Activated naive CD4-positive, alpha-beta T cell treated with anti-CD3 and anti-CD28 coated beads, Interleukin-2, amount 50 U/mL, for 24 hours (primary cell): ENCODE results near the gene NPM1.
"Not testable (repeated sequence)": the region's sequence is repeated elsewhere in the genome, so short reads cannot be mapped to it uniquely, and the experiment has no call there.

Experiments
- H3K27ac Mint-ChIP-seq: one replicate; pipeline ENCODE4 v1.8.0; 2021; ENCODE audit warnings: mild to moderate bottlenecking, mixed read lengths
- H3K27me3 Mint-ChIP-seq: one replicate; pipeline ENCODE4 v1.8.0; 2021; ENCODE audit warnings: mixed read lengths
- H3K36me3 Mint-ChIP-seq: one replicate; pipeline ENCODE4 v1.8.0; 2021; ENCODE audit warnings: mixed read lengths
- H3K4me1 Mint-ChIP-seq: one replicate; pipeline ENCODE4 v1.8.0; 2021; ENCODE audit warnings: mixed read lengths
- H3K4me3 Mint-ChIP-seq: one replicate; pipeline ENCODE4 v1.8.0; 2021; ENCODE audit warnings: mild to moderate bottlenecking, mixed read lengths
- H3K9me3 Mint-ChIP-seq: one replicate; pipeline ENCODE4 v1.8.0; 2021; ENCODE audit warnings: mixed read lengths

NPM1 gene

GRCh38 chr5:171397190-171397589, 9.5 kb downstream of the NPM1 start:
- Mint-ChIP-seq H3K36me3 (peaks cover 40% of the 10 kb centered on the region), H3K4me3 (peak overlapping the region; percentile 64), H3K27ac (peak overlapping the region; percentile 59), H3K4me1 (peaks cover 63% of the 10 kb centered on the region), H3K27me3 (no peaks in the 10 kb centered on the region), H3K9me3 (no peaks in the 10 kb centered on the region)

GRCh38 chr5:171397599-171397998, 9.9 kb downstream of the NPM1 start:
- H3K27ac Mint-ChIP-seq: peak overlapping the region; percentile 59
- peak overlapping the region; percentile 33 for H3K4me3 Mint-ChIP-seq
- H3K36me3 Mint-ChIP-seq: peaks cover 39% of the 10 kb centered on the region
- H3K27me3 Mint-ChIP-seq: no peaks in the 10 kb centered on the region
- H3K9me3 Mint-ChIP-seq: no peaks in the 10 kb centered on the region
- H3K4me1 Mint-ChIP-seq: peaks cover 59% of the 10 kb centered on the region

GRCh38 chr5:171398660-171399059, 11.0 kb downstream of the NPM1 start:
- H3K9me3 Mint-ChIP-seq, H3K27ac Mint-ChIP-seq, H3K27me3 Mint-ChIP-seq: not testable (repeated sequence)
- Mint-ChIP-seq H3K36me3 (peaks cover 32% of the 10 kb centered on the region), H3K4me1 (peaks cover 48% of the 10 kb centered on the region), H3K4me3 (peak overlapping the region; percentile 42)

GRCh38 chr5:171400169-171400568, 12.5 kb downstream of the NPM1 start:
- H3K9me3 Mint-ChIP-seq: no peaks in the 10 kb centered on the region
- peak overlapping the region; percentile 3 for H3K27ac Mint-ChIP-seq
- peaks cover 47% of the 10 kb centered on the region for H3K4me1 Mint-ChIP-seq
- no peaks in the 10 kb centered on the region for H3K27me3 Mint-ChIP-seq
- peak overlapping the region; percentile 16 for H3K4me3 Mint-ChIP-seq
- H3K36me3 Mint-ChIP-seq: peaks cover 28% of the 10 kb centered on the region

GRCh38 chr5:171401167-171401947, 13.7 kb downstream of the NPM1 start:
- Mint-ChIP-seq H3K27ac (peak overlapping the region; percentile 80), H3K9me3 (no peaks in the 10 kb centered on the region), H3K36me3 (peaks cover 31% of the 10 kb centered on the region)

GRCh38 chr5:171402751-171403150, 15.1 kb downstream of the NPM1 start:
- H3K27ac Mint-ChIP-seq: peak overlapping the region; percentile 38
- H3K4me1 Mint-ChIP-seq: peaks cover 53% of the 10 kb centered on the region
- not testable (repeated sequence) for H3K4me3 Mint-ChIP-seq, H3K9me3 Mint-ChIP-seq, H3K27me3 Mint-ChIP-seq
- peaks cover 37% of the 10 kb centered on the region for H3K36me3 Mint-ChIP-seq

More at GRCh38 chr5:171401167-171401947, 13.7 kb downstream of the NPM1 start:
- Mint-ChIP-seq H3K4me3 (peak overlapping the region; percentile 3), H3K27me3 (no peaks in the 10 kb centered on the region), H3K4me1 (peaks cover 52% of the 10 kb centered on the region)

GRCh38 chr5:171405615-171406014, 18.0 kb downstream of the NPM1 start:
- Mint-ChIP-seq H3K4me3 (peak overlapping the region; percentile 11), H3K27ac (peak overlapping the region; percentile 77), H3K27me3 (no peaks in the 10 kb centered on the region), H3K9me3 (no peaks in the 10 kb centered on the region), H3K4me1 (peaks cover 56% of the 10 kb centered on the region), H3K36me3 (peaks cover 39% of the 10 kb centered on the region)

GRCh38 chr5:171407234-171407633, 19.6 kb downstream of the NPM1 start:
- H3K9me3 Mint-ChIP-seq: no peaks in the 10 kb centered on the region
- peaks cover 56% of the 10 kb centered on the region for H3K4me1 Mint-ChIP-seq
- peak overlapping the region; percentile 55 for H3K27ac Mint-ChIP-seq
- peaks cover 42% of the 10 kb centered on the region for H3K36me3 Mint-ChIP-seq
- no peak overlapping the region for H3K4me3 Mint-ChIP-seq
- H3K27me3 Mint-ChIP-seq: no peaks in the 10 kb centered on the region

- peak overlapping the region; percentile 70 for H3K27ac Mint-ChIP-seq
- no peaks in the 10 kb centered on the region for H3K27me3 Mint-ChIP-seq
- no peaks in the 10 kb centered on the region for H3K9me3 Mint-ChIP-seq
- no peak overlapping the region for H3K4me3 Mint-ChIP-seq
- H3K36me3 Mint-ChIP-seq: peaks cover 50% of the 10 kb centered on the region
- peaks cover 62% of the 10 kb centered on the region for H3K4me1 Mint-ChIP-seq
These were observed 21.8 kb downstream of the NPM1 start for GRCh38 chr5:171409164-171410136.

GRCh38 chr5:171410181-171410580, 22.5 kb downstream of the NPM1 start:
- Mint-ChIP-seq H3K36me3 (peaks cover 49% of the 10 kb centered on the region), H3K27ac (peak overlapping the region; percentile 70), H3K27me3 (no peaks in the 10 kb centered on the region), H3K4me1 (peaks cover 62% of the 10 kb centered on the region), H3K4me3 (no peak overlapping the region), H3K9me3 (no peaks in the 10 kb centered on the region)

- H3K27ac Mint-ChIP-seq: peak overlapping the region; percentile 76
- H3K9me3 Mint-ChIP-seq: no peaks in the 10 kb centered on the region
- no peaks in the 10 kb centered on the region for H3K27me3 Mint-ChIP-seq
- H3K4me3 Mint-ChIP-seq: no peak overlapping the region
- peaks cover 33% of the 10 kb centered on the region for H3K36me3 Mint-ChIP-seq
- H3K4me1 Mint-ChIP-seq: peaks cover 43% of the 10 kb centered on the region
These were observed 24.5 kb downstream of the NPM1 start for GRCh38 chr5:171412186-171412585.

- H3K36me3 Mint-ChIP-seq: peaks cover 24% of the 10 kb centered on the region
- peaks cover 32% of the 10 kb centered on the region for H3K4me1 Mint-ChIP-seq
- no peaks in the 10 kb centered on the region for H3K9me3 Mint-ChIP-seq
- H3K27ac Mint-ChIP-seq: peak overlapping the region; percentile 91
- H3K4me3 Mint-ChIP-seq: peak overlapping the region; percentile 7
- no peaks in the 10 kb centered on the region for H3K27me3 Mint-ChIP-seq
These were observed 25.7 kb downstream of the NPM1 start for GRCh38 chr5:171413153-171413910.

- H3K36me3 Mint-ChIP-seq: peaks cover 23% of the 10 kb centered on the region
- not testable (repeated sequence) for H3K9me3 Mint-ChIP-seq, H3K27me3 Mint-ChIP-seq
- peaks cover 30% of the 10 kb centered on the region for H3K4me1 Mint-ChIP-seq
- peak overlapping the region; percentile 23 for H3K4me3 Mint-ChIP-seq
- H3K27ac Mint-ChIP-seq: peak overlapping the region; percentile 68
These were observed 26.3 kb downstream of the NPM1 start for GRCh38 chr5:171413993-171414392.

GRCh38 chr5:171415115-171415730, 27.6 kb downstream of the NPM1 start:
- Mint-ChIP-seq H3K27me3 (no peaks in the 10 kb centered on the region), H3K27ac (peak overlapping the region; percentile 68), H3K36me3 (peaks cover 20% of the 10 kb centered on the region), H3K4me1 (peaks cover 25% of the 10 kb centered on the region), H3K4me3 (no peak overlapping the region), H3K9me3 (no peaks in the 10 kb centered on the region)
